ENCODE results near the gene MT2A.

The MT2A gene

GRCh38 chr16:56651586-56651985 is 43.2 kb downstream of the MT2A start, which contains the start of gene MT1B:
TSS of gene MT1B (plus strand) at chr16:56651886. CDS start at chr16:56651954, 68 bp downstream.
- intact Hi-C loops (cut with DNase I): no loop called here
- DNase-seq: no peak

GRCh38 chr16:56652600-56652999 is 44.2 kb downstream of the MT2A start:
- DNase-seq: no peak
- intact Hi-C loops (cut with DNase I): no loop called here

GRCh38 chr16:56653218-56653617 is 44.8 kb downstream of the MT2A start:
- DNase-seq: no peak
- intact Hi-C loops (cut with DNase I): no loop called here

GRCh38 chr16:56657555-56658326 is 49.4 kb downstream of the MT2A start, which contains the start of gene MT1F:
TSS of gene MT1F (plus strand) at chr16:56657959. CDS start at chr16:56658059, 100 bp downstream.
- peak in 40 of 42 donors; percentile 15 to 73 (median 52) for DNase-seq
- intact Hi-C loops (cut with DNase I): no loop called here

GRCh38 chr16:56658327-56658875 is 50.0 kb downstream of the MT2A start:
- intact Hi-C loops (cut with DNase I): no loop called here
- DNase-seq: peak in 7 of 42 donors; percentile 11 to 48 (median 24)
